ENCODE results near the gene ARL14. TPM values are rescaled to one million over a fixed set of nuclear protein-coding genes. Genes with fewer than 3 reads are reported as not detected.

The ARL14 gene
- polyA plus RNA-seq, 1 donor (not counting 4 experiments of a cell fraction or from before 2014, with no cell fraction given), result 1.6 TPM

- FAIRE-seq (no peak), DNase-seq (ENCODE audit: low read depth, low spot score) (no peak)
- no peaks in the 10 kb centered on the region for H3K27me3 ChIP-seq (ENCODE audit: control insufficient read depth, extremely low read depth, insufficient read depth, low read length)
- TF ChIP-seq CTCF (optimal IDR thresholded peaks at IDR 0.05 in 1 of 3, IDR thresholded peaks at IDR 0.05 in 1 of 3, conservative IDR thresholded peaks at IDR 0.05 in 1 of 3; ENCODE audit: extremely low read depth in 1 of 3, insufficient read depth in 2 of 3, low read length in 3 of 3) (no peak), EZH2 (IDR thresholded peaks at IDR 0.05; ENCODE audit: low read length) (no peak)
- dilution Hi-C loops (cut with MboI; ENCODE audit: extremely low pct_ligation_motif_present, low sequenced_read_pairs), result no loop called here
- no peaks in the 10 kb centered on the region for H3K9me1 ChIP-seq (ENCODE audit: control insufficient read depth, extremely low read depth, insufficient read depth, low read length)
- H4K20me1 ChIP-seq (ENCODE audit: control insufficient read depth, extremely low read depth, insufficient read depth, low read length), result no peaks in the 10 kb centered on the region
- H3K4me2 ChIP-seq (ENCODE audit: control insufficient read depth, extremely low read depth, insufficient read depth, low read depth, low read length), result no peak overlapping the region
- H3K79me2 ChIP-seq (ENCODE audit: control insufficient read depth, insufficient read depth, low read length), result no peaks in the 10 kb centered on the region
- no peak overlapping the region for H2AFZ ChIP-seq (ENCODE audit: control insufficient read depth, low read length)
- no peaks in the 10 kb centered on the region for H3K9me3 ChIP-seq (ENCODE audit: control insufficient read depth, low read depth, low read length)
- H3K9ac ChIP-seq (ENCODE audit: control insufficient read depth, extremely low read depth, insufficient read depth, low read length), result no peak overlapping the region
- H3K36me3 ChIP-seq (ENCODE audit: control insufficient read depth in 2 of 2, extremely low read depth in 1 of 2, insufficient read depth in 2 of 2, low read length in 2 of 2), result no peaks in the 10 kb centered on the region
- no peaks in the 10 kb centered on the region for H3K4me1 ChIP-seq (ENCODE audit: control insufficient read depth, extremely low read depth, insufficient read depth, low read length)
- no peak overlapping the region for H3K4me3 ChIP-seq (ENCODE audit: control insufficient read depth in 2 of 3, extremely low read depth in 1 of 3, insufficient read depth in 2 of 3, low read depth in 1 of 3, low read length in 3 of 3)
- H3K27ac ChIP-seq (ENCODE audit: control insufficient read depth, insufficient read depth, low read length), result no peak overlapping the region
These were observed 17.4 kb downstream of the ARL14 start for GRCh38 chr3:160694345-160694744.

GRCh38 chr3:160695003-160695402, 18.0 kb downstream of the ARL14 start:
- no peaks in the 10 kb centered on the region for H3K9me3 ChIP-seq (ENCODE audit: control insufficient read depth, low read depth, low read length)

More at GRCh38 chr3:160695003-160695402, 18.0 kb downstream of the ARL14 start:
- no peak overlapping the region for H3K4me2 ChIP-seq (ENCODE audit: control insufficient read depth, extremely low read depth, insufficient read depth, low read depth, low read length)
- no peaks in the 10 kb centered on the region for H3K4me1 ChIP-seq (ENCODE audit: control insufficient read depth, extremely low read depth, insufficient read depth, low read length)
- no peak overlapping the region for H3K9ac ChIP-seq (ENCODE audit: control insufficient read depth, extremely low read depth, insufficient read depth, low read length)
- no peaks in the 10 kb centered on the region for H3K79me2 ChIP-seq (ENCODE audit: control insufficient read depth, insufficient read depth, low read length)
- H3K27ac ChIP-seq (ENCODE audit: control insufficient read depth, insufficient read depth, low read length), result no peak overlapping the region
- H3K9me1 ChIP-seq (ENCODE audit: control insufficient read depth, extremely low read depth, insufficient read depth, low read length), result no peaks in the 10 kb centered on the region
- H3K4me3 ChIP-seq (ENCODE audit: control insufficient read depth in 2 of 3, extremely low read depth in 1 of 3, insufficient read depth in 2 of 3, low read depth in 1 of 3, low read length in 3 of 3), result no peak overlapping the region
- dilution Hi-C loops (cut with MboI; ENCODE audit: extremely low pct_ligation_motif_present, low sequenced_read_pairs), result no loop called here
- no peak for DNase-seq (ENCODE audit: low read depth, low spot score)
- H4K20me1 ChIP-seq (ENCODE audit: control insufficient read depth, extremely low read depth, insufficient read depth, low read length), result no peaks in the 10 kb centered on the region
- TF ChIP-seq EZH2 (IDR thresholded peaks at IDR 0.05; ENCODE audit: low read length), result no peak
- no peak for TF ChIP-seq CTCF (optimal IDR thresholded peaks at IDR 0.05 in 1 of 3, IDR thresholded peaks at IDR 0.05 in 1 of 3, conservative IDR thresholded peaks at IDR 0.05 in 1 of 3; ENCODE audit: extremely low read depth in 1 of 3, insufficient read depth in 2 of 3, low read length in 3 of 3)
- no peaks in the 10 kb centered on the region for H3K27me3 ChIP-seq (ENCODE audit: control insufficient read depth, extremely low read depth, insufficient read depth, low read length)
- no peak overlapping the region for H2AFZ ChIP-seq (ENCODE audit: control insufficient read depth, low read length)
- H3K36me3 ChIP-seq (ENCODE audit: control insufficient read depth in 2 of 2, extremely low read depth in 1 of 2, insufficient read depth in 2 of 2, low read length in 2 of 2), result no peaks in the 10 kb centered on the region
- FAIRE-seq, result no peak
